HCT116 (cell line): ENCODE measurements around the gene PGM2. TPM values are rescaled to one million over a fixed set of nuclear protein-coding genes. Genes with fewer than 3 reads are reported as not detected.

ENCODE experiments used
- ATAC-seq: fragments of 200-7000 bp; cut with Tn5 transposase; 2 replicates; pipeline ENCODE4 v1.9.1; 2020; ENCODE audit warnings: mild to moderate bottlenecking, moderate library complexity
- BruUV-seq: library from RNA; stranded (reverse); fragments of 400-500 nt; replicated peaks from 2 replicates; lab custom pipeline; 2021; lab: Mats Ljungman, UMichigan
- CTCF ChIA-PET: fragments of 300-600 bp; sonication (Branson Sonifier 250); formaldehyde crosslinking; loops from one replicate; lab custom pipeline; 2021; ENCODE audit warnings: antibody characterized with exemption; lab: Charles Lee
- POLR2A ChIA-PET: fragments of 300-600, 350-600 bp; sonication (Branson Sonifier 250); formaldehyde crosslinking; loops from one replicate; lab custom pipeline; 2021; ENCODE audit warnings: antibody characterized with exemption; lab: Charles Lee
- RAD21 ChIA-PET, 2 experiments: fragments of 300-600 bp; sonication (Branson Sonifier 250); formaldehyde crosslinking; loops; one replicate each; lab custom pipeline; 2023; ENCODE audit warnings: low total read pairs in 2 of 2; ENCODE audit not compliant: uncharacterized antibody in 2 of 2, unreplicated experiment in 2 of 2, low non-redundant PET in 1 of 2; lab: Charles Lee
- DNase-seq: peaks from one replicate; pipeline ENCODE4 v3.0.0-alpha.2; 2010; ENCODE audit warnings: low read depth, low spot score
- H2AFZ ChIP-seq: fragments of 200-600 bp; shearing (Covaris generic), sonication (generic); 2 replicates; pipeline ENCODE4 v1.6.1; 2017; ENCODE audit warnings: low read depth, mixed run types, mixed read lengths, antibody characterized with exemption, low read length; ENCODE audit not compliant: poor library complexity, severe bottlenecking
- H3K27ac ChIP-seq: 2 replicates; pipeline ENCODE4 v1.5.1; 2012; ENCODE audit warnings: low read depth, low read length
- H3K27me3 ChIP-seq: fragments of 200-600 bp; sonication (generic); 2 replicates; pipeline ENCODE4 v1.6.1; 2016; ENCODE audit warnings: mixed run types, low read length, mixed read lengths; ENCODE audit not compliant: insufficient read depth
- H3K36me3 ChIP-seq, 2 experiments: fragments of 200-500 bp in 1 of 2; fragments of 200-600 bp in 1 of 2; sonication (Bioruptor generic) in 1 of 2; sonication (generic) in 1 of 2; 2 replicates each; pipeline versions ENCODE4 v1.5.1 to v1.6.1; 2014 to 2016; ENCODE audit warnings: low read length in 2 of 2, inconsistent platforms in 1 of 2, mixed read lengths in 1 of 2, mixed run types in 1 of 2; ENCODE audit not compliant: insufficient read depth in 2 of 2, control insufficient read depth in 1 of 2
- H3K4me1 ChIP-seq, 2 experiments: fragments of 200-600 bp in 1 of 2; sonication (generic) in 1 of 2; 2 replicates each; pipeline versions ENCODE4 v1.5.1 to v1.6.1; 2012 to 2017; ENCODE audit warnings: low read length in 2 of 2, inconsistent platforms in 1 of 2, mild to moderate bottlenecking in 1 of 2, mixed read lengths in 1 of 2, mixed run types in 1 of 2, moderate library complexity in 1 of 2; ENCODE audit not compliant: insufficient read depth in 2 of 2, control insufficient read depth in 1 of 2
- H3K4me2 ChIP-seq: fragments of 200-600 bp; sonication (generic); 2 replicates; pipeline ENCODE4 v1.6.1; 2017; ENCODE audit warnings: mixed run types, low read length, mixed read lengths
- H3K4me3 ChIP-seq, 2 experiments: fragments of 200-600 bp in 1 of 2; sonication (generic) in 1 of 2; replicated peaks in 1 of 2; 2 replicates each; pipeline ENCODE4 v1.5.1; 2011 to 2016; ENCODE audit warnings: low read length in 2 of 2, control low read depth in 1 of 2, low read depth in 1 of 2, mild to moderate bottlenecking in 1 of 2, mixed read lengths in 1 of 2, mixed run types in 1 of 2
- H3K79me2 ChIP-seq: fragments of 200-600 bp; sonication (generic); 2 replicates; pipeline ENCODE4 v1.6.1; 2017; ENCODE audit warnings: mild to moderate bottlenecking, mixed run types, low read length, moderate library complexity, mixed read lengths; ENCODE audit not compliant: insufficient read depth
- H3K9ac ChIP-seq: fragments of 200-600 bp; sonication (generic); 2 replicates; pipeline ENCODE4 v1.6.1; 2016; ENCODE audit warnings: low read length, mixed read lengths
- H3K9me2 ChIP-seq: fragments of 200-600 bp; sonication (generic), shearing (Covaris generic); 2 replicates; pipeline ENCODE4 v1.6.1; 2017; ENCODE audit warnings: mixed run types, mild to moderate bottlenecking, moderate library complexity; ENCODE audit not compliant: insufficient read depth
- H3K9me3 ChIP-seq, 2 experiments: fragments of 200-500 bp in 1 of 2; fragments of 200-600 bp in 1 of 2; sonication (Bioruptor generic) in 1 of 2; sonication (generic) in 1 of 2; 2 replicates each; pipeline ENCODE4 v1.6.1; 2014 to 2017; ENCODE audit warnings: low read length in 2 of 2, mixed read lengths in 2 of 2, inconsistent platforms in 1 of 2, low read depth in 1 of 2, mild to moderate bottlenecking in 1 of 2, mixed run types in 1 of 2, moderate library complexity in 1 of 2; ENCODE audit not compliant: control insufficient read depth in 1 of 2, insufficient read depth in 1 of 2
- H4K20me1 ChIP-seq: fragments of 200-600 bp; sonication (generic), shearing (Covaris generic); 2 replicates; pipeline ENCODE4 v1.6.1; 2017; ENCODE audit warnings: mixed run types, mild to moderate bottlenecking, moderate library complexity; ENCODE audit not compliant: insufficient read depth
- ATF3 ChIP-seq: IDR thresholded peaks from 2 replicates; pipeline ENCODE4 v1.6.1; 2012
- CBX3 ChIP-seq: IDR thresholded peaks from 2 replicates; pipeline ENCODE4 v1.6.1; 2012; ENCODE audit warnings: low read depth
- EGR1 ChIP-seq: IDR thresholded peaks from 2 replicates; pipeline ENCODE4 v1.6.1; 2012; ENCODE audit warnings: low read depth
- EZH2 ChIP-seq: fragments of 200-600 bp; sonication (generic); IDR thresholded peaks from 2 replicates; pipeline ENCODE4 v1.6.1; 2017; ENCODE audit warnings: antibody characterized with exemption, mixed run types
- EZH2phosphoT487 ChIP-seq: fragments of 200-600 bp; IDR thresholded peaks from 2 replicates; pipeline ENCODE4 v1.6.1; 2018; ENCODE audit warnings: antibody characterized with exemption, borderline replicate concordance
- FOSL1 ChIP-seq: IDR thresholded peaks from 2 replicates; pipeline ENCODE4 v1.6.1; 2012; ENCODE audit warnings: low read depth
- MAX ChIP-seq: IDR thresholded peaks from 2 replicates; pipeline ENCODE4 v1.6.1; 2012
- POLR2A ChIP-seq: IDR thresholded peaks from 2 replicates; pipeline ENCODE4 v1.7.0; 2011; ENCODE audit warnings: borderline replicate concordance; ENCODE audit not compliant: insufficient read depth, insufficient read length; ENCODE audit errors: extremely low read depth
- POLR2AphosphoS5 ChIP-seq: IDR thresholded peaks from 2 replicates; pipeline ENCODE4 v1.6.1; 2011; ENCODE audit warnings: mild to moderate bottlenecking, low read depth, low read length, moderate library complexity
- RAD21 ChIP-seq: IDR thresholded peaks from 2 replicates; pipeline ENCODE4 v1.6.1; 2012; ENCODE audit warnings: low read depth, mild to moderate bottlenecking
- SIN3A ChIP-seq: IDR thresholded peaks from 2 replicates; pipeline ENCODE4 v1.6.1; 2012; ENCODE audit warnings: low read depth
- SP1 ChIP-seq: IDR thresholded peaks from 2 replicates; pipeline ENCODE4 v1.6.1; 2012; ENCODE audit warnings: low read depth
- TCF7L2 ChIP-seq: IDR thresholded peaks from 2 replicates; pipeline ENCODE4 v1.7.0; 2011; ENCODE audit warnings: borderline replicate concordance, inconsistent platforms; ENCODE audit not compliant: insufficient read depth, insufficient read length; ENCODE audit errors: extremely low read depth
- YY1 ChIP-seq: IDR thresholded peaks from 2 replicates; pipeline ENCODE4 v1.6.1; 2011; ENCODE audit warnings: low read length, low read depth, moderate library complexity, mild to moderate bottlenecking; ENCODE audit not compliant: insufficient replicate concordance; ENCODE audit errors: extremely low read depth
- ZBTB33 ChIP-seq: IDR thresholded peaks from 2 replicates; pipeline ENCODE4 v1.6.1; 2011; ENCODE audit warnings: mild to moderate bottlenecking, low read length, moderate library complexity; ENCODE audit not compliant: insufficient replicate concordance; ENCODE audit errors: extremely low read depth
- ZFX ChIP-seq: fragments of 450-650 bp; IDR thresholded peaks from 2 replicates; pipeline ENCODE4 v1.6.1; 2017
- intact Hi-C: fragments of 100-400 bp; cut with micrococcal nuclease; formaldehyde crosslinking; loops from 2 replicates; pipeline ENCODE4 v1.10.0; 2022
- total RNA-seq: library from RNA; stranded (reverse); gene quantifications from one replicate; pipeline ENCODE4 v1.2.1, GENCODE V29; 2021; ENCODE audit not compliant: unreplicated experiment

PGM2 gene
- total RNA-seq, 1 experiment from 2014 or later, result 48.6 TPM

GRCh38 chr4:37858872-37859271 is 32.4 kb downstream of the PGM2 start:
- Histone ChIP-seq H3K4me1 (no peaks in the 10 kb centered on the region), H2AFZ (no peak overlapping the region), H3K27me3 (no peaks in the 10 kb centered on the region), H3K4me2 (no peak overlapping the region), H3K36me3 (peaks cover 9 to 15% of the 10 kb centered on the region in 2 experiments), H3K79me2 (no peaks in the 10 kb centered on the region), H3K9me3 (no peaks in the 10 kb centered on the region), H3K27ac (no peak overlapping the region), H3K4me3 (no peak overlapping the region), H3K9me2 (no peaks in the 10 kb centered on the region), H4K20me1 (no peaks in the 10 kb centered on the region), H3K9ac (no peak overlapping the region)
- TF ChIP-seq EZH2phosphoT487, result no peak
- TF ChIP-seq ZFX, result no peak
- TF ChIP-seq MAX, result no peak
- TF ChIP-seq FOSL1, result no peak
- no peak for TF ChIP-seq RAD21
- no peak for TF ChIP-seq ATF3
- no peak for TF ChIP-seq POLR2A
- no peak for TF ChIP-seq SP1
- TF ChIP-seq SIN3A, result no peak
- TF ChIP-seq TCF7L2, result no peak
- no peak for TF ChIP-seq ZBTB33
- TF ChIP-seq CBX3, result no peak
- TF ChIP-seq POLR2AphosphoS5, result no peak
- no peak for TF ChIP-seq YY1
- no peak for TF ChIP-seq EGR1
- no peak for TF ChIP-seq EZH2
- ChIA-PET RAD21 (no interaction called here), POLR2A (no interaction called here), CTCF (no interaction called here)
- DNase-seq, result no peak
- no peak for ATAC-seq
- intact Hi-C loops, result no loop called here
- BruUV-seq, result no TSS peak
